Body of pancreas (tissue), 4 donors: ENCODE measurements around the gene GPA33.

Experiments used
- CTCF ChIP-seq, 7 experiments: fragments of 450-650 bp in 4 of 7; fragments of 200-600 bp in 3 of 7; sonication (generic) in 3 of 7; IDR thresholded peaks; one replicate each; pipeline ENCODE4 v1.5.1; 2016 to 2019; ENCODE audit warnings: antibody characterized with exemption in 7 of 7
- POLR2A ChIP-seq, 3 donors: fragments of 450-650 bp; IDR thresholded peaks; one replicate each; pipeline ENCODE4 v1.6.1; 2016; ENCODE audit warnings: antibody characterized with exemption in 3 of 3, mild to moderate bottlenecking in 2 of 3

- TF ChIP-seq POLR2A (IDR thresholded peaks at IDR 0.05) (no peak), CTCF (IDR thresholded peaks at IDR 0.05) (no peak)
These were observed 26.0 kb upstream of the GPA33 start for GRCh38 chr1:167116174-167116573.
